Activated CD8-positive, alpha-beta T cell treated with anti-CD3 and anti-CD28 coated beads, Interleukin-2, amount 10 ng/mL, durations not matched to agents 7 days and 5 days (primary cell): Measurements from ENCODE around the gene TMEM126A. TPM values are rescaled to one million over a fixed set of nuclear protein-coding genes. Genes with fewer than 3 reads are reported as not detected.
"Not testable (repeated sequence)": the region's sequence is repeated elsewhere in the genome, so short reads cannot be mapped to it uniquely, and the experiment has no call there.

Source experiments
- ATAC-seq: fragments of 150-1000 bp; cut with Tn5 transposase; one replicate; pipeline ENCODE4 v1.10.0; 2021; ENCODE audit warnings: moderate library complexity
- CTCF ChIA-PET: fragments of 350-600 bp; sonication (Branson Sonifier 250); formaldehyde crosslinking; loops from one replicate; lab custom pipeline; 2021; ENCODE audit warnings: antibody characterized with exemption; lab: Charles Lee
- POLR2A ChIA-PET: fragments of 350-600 bp; sonication (Branson Sonifier 250); formaldehyde crosslinking; loops from one replicate; lab custom pipeline; 2021; ENCODE audit warnings: antibody characterized with exemption; lab: Charles Lee
- DNase-seq: peaks from one replicate; pipeline ENCODE4 v3.0.0-alpha.2; 2020
- H3K27ac Mint-ChIP-seq: one replicate; pipeline ENCODE4 v1.8.0; 2021; ENCODE audit warnings: mild to moderate bottlenecking, mixed read lengths
- H3K27me3 Mint-ChIP-seq: one replicate; pipeline ENCODE4 v1.8.0; 2021; ENCODE audit warnings: low read depth, mixed read lengths
- H3K36me3 Mint-ChIP-seq: one replicate; pipeline ENCODE4 v1.8.0; 2021; ENCODE audit warnings: low read depth, mixed read lengths
- H3K4me1 Mint-ChIP-seq: one replicate; pipeline ENCODE4 v1.8.0; 2021; ENCODE audit warnings: low read depth, mixed read lengths
- H3K4me3 Mint-ChIP-seq: one replicate; pipeline ENCODE4 v1.8.0; 2021; ENCODE audit warnings: mild to moderate bottlenecking, mixed read lengths
- H3K9me3 Mint-ChIP-seq: one replicate; pipeline ENCODE4 v1.8.0; 2022; ENCODE audit warnings: mixed read lengths; ENCODE audit not compliant: insufficient read depth
- total RNA-seq, 2 experiments: library from RNA; stranded (reverse); gene quantifications; one replicate each; pipeline ENCODE4 v1.2.3, GENCODE V29; 2021

TMEM126A gene
- total RNA-seq, 2 experiments from 2014 or later, result 33.7 to 39.8 TPM

- no peak for ATAC-seq
- POLR2A ChIA-PET, result interaction anchor here (3.8 kb wide), 1 partner anchor 11 kb away, joined by 30 read pairs; the partner anchor contains the start of gene TMEM126A
- CTCF ChIA-PET, result interaction anchor here (4.4 kb wide), 1 partner anchor 10 kb away, joined by 26 read pairs; the partner anchor contains the start of gene TMEM126A
- Mint-ChIP-seq H3K4me3 (no peak overlapping the region), H3K36me3 (peaks cover 63% of the 10 kb centered on the region), H3K9me3 (no peaks in the 10 kb centered on the region), H3K4me1 (peaks cover 51% of the 10 kb centered on the region), H3K27ac (no peak overlapping the region), H3K27me3 (no peaks in the 10 kb centered on the region)
- DNase-seq, result no peak
Measured at GRCh38 chr11:85658180-85658579, 10.4 kb downstream of the TMEM126A start.

- H3K4me1 Mint-ChIP-seq, result peaks cover 46% of the 10 kb centered on the region
- peak overlapping the region; percentile 98 for H3K4me3 Mint-ChIP-seq
- H3K9me3 Mint-ChIP-seq, result no peaks in the 10 kb centered on the region
- ATAC-seq (no peak), DNase-seq (no peak)
- peaks cover 58% of the 10 kb centered on the region for H3K36me3 Mint-ChIP-seq
- ChIA-PET POLR2A (interaction anchor here (0.8 kb wide), 2 partner anchors 13 to 33 kb away, joined by 3 read pairs; no protein-coding TSS in a partner anchor), CTCF (interaction anchor here (1.1 to 4.4 kb wide), 3 partner anchors 14 to 164 kb away, joined by 3 to 26 read pairs (median 3); partner anchors contain the start of gene TMEM126A)
- no peak overlapping the region for H3K27ac Mint-ChIP-seq
- no peaks in the 10 kb centered on the region for H3K27me3 Mint-ChIP-seq
Measured at GRCh38 chr11:85661972-85662664, 14.4 kb downstream of the TMEM126A start.

- ATAC-seq (peak; percentile 8), DNase-seq (peak; percentile 38)
- Mint-ChIP-seq H3K27ac (peak overlapping the region; percentile 96), H3K4me1 (peaks cover 44% of the 10 kb centered on the region), H3K9me3 (no peaks in the 10 kb centered on the region), H3K27me3 (no peaks in the 10 kb centered on the region), H3K4me3 (peak overlapping the region; percentile 98), H3K36me3 (peaks cover 55% of the 10 kb centered on the region)
- ChIA-PET POLR2A (interaction anchor here (0.9 to 2.9 kb wide), 17 partner anchors 10 to 192 kb away, joined by 3 to 41 read pairs (median 4); partner anchors contain the start of genes CCDC83, DLG2, SYTL2 and TMEM126A), CTCF (interaction anchor here (1.1 to 2.6 kb wide), 5 partner anchors 13 to 192 kb away, joined by 3 to 20 read pairs (median 6); partner anchors contain the start of genes CCDC83 and TMEM126A)
Measured at GRCh38 chr11:85663080-85663752, 15.4 kb downstream of the TMEM126A start.

GRCh38 chr11:85663753-85664614 is 16.2 kb downstream of the TMEM126A start:
- ChIA-PET POLR2A (interaction anchor here (0.9 to 2.9 kb wide), 19 partner anchors 10 to 163 kb away, joined by 3 to 41 read pairs (median 4); partner anchors contain the start of genes DLG2, SYTL2, TMEM126A and TMEM126B), CTCF (interaction anchor here (1.4 to 2.6 kb wide), 4 partner anchors 14 to 191 kb away, joined by 4 to 20 read pairs (median 7); partner anchors contain the start of genes CCDC83 and TMEM126A)
- Mint-ChIP-seq H3K36me3 (peaks cover 48% of the 10 kb centered on the region), H3K27ac (peak overlapping the region; percentile 96), H3K4me1 (peaks cover 38% of the 10 kb centered on the region), H3K27me3 (no peaks in the 10 kb centered on the region), H3K4me3 (peak overlapping the region; percentile 98), H3K9me3 (no peaks in the 10 kb centered on the region)
- peak; percentile 85 for ATAC-seq
- peak; percentile 93 for DNase-seq

GRCh38 chr11:85664615-85665481 is 17.1 kb downstream of the TMEM126A start, which contains the start of gene CREBZF:
Gene CREBZF, minus strand, starts transcription at chr11:85665129. Its CDS starts 254 bp downstream, at chr11:85664875.
- DNase-seq (peak; percentile 94), ATAC-seq (peak; percentile 67)
- Mint-ChIP-seq H3K9me3 (no peaks in the 10 kb centered on the region), H3K27me3 (no peaks in the 10 kb centered on the region), H3K36me3 (peaks cover 41% of the 10 kb centered on the region), H3K4me3 (peak within 1 kb of the TSS; percentile 98), H3K4me1 (peaks cover 31% of the 10 kb centered on the region), H3K27ac (peak within 1 kb of the TSS; percentile 96)
- ChIA-PET POLR2A (interaction anchor here (0.6 to 2.9 kb wide), 19 partner anchors 9 to 1148 kb away, joined by 3 to 41 read pairs (median 5); partner anchors contain the start of genes CCDC83, CCDC89, DLG2 and TMEM126A), CTCF (interaction anchor here (2.5 to 2.6 kb wide), 2 partner anchors 17 to 190 kb away, joined by 6 to 20 read pairs; partner anchors contain the start of genes CCDC83 and TMEM126A)

- ATAC-seq (no peak), DNase-seq (no peak)
- POLR2A ChIA-PET, result interaction anchor here (1.0 kb wide), 1 partner anchor 18 kb away, joined by 7 read pairs; the partner anchor contains the start of gene TMEM126A
- H3K4me1 Mint-ChIP-seq, result peaks cover 23% of the 10 kb centered on the region
- H3K36me3 Mint-ChIP-seq, result peaks cover 32% of the 10 kb centered on the region
- H3K27ac Mint-ChIP-seq, result peak overlapping the region; percentile 96
- no peaks in the 10 kb centered on the region for H3K9me3 Mint-ChIP-seq
- no peaks in the 10 kb centered on the region for H3K27me3 Mint-ChIP-seq
- CTCF ChIA-PET, result interaction anchor here (1.0 kb wide), 1 partner anchor 32 kb away, joined by 3 read pairs; no protein-coding TSS in a partner anchor
- H3K4me3 Mint-ChIP-seq, result peak overlapping the region; percentile 38
Measured at GRCh38 chr11:85665733-85666132, 18.0 kb downstream of the TMEM126A start.

- H3K27me3 Mint-ChIP-seq, result no peaks in the 10 kb centered on the region
- ATAC-seq (no peak), DNase-seq (no peak)
- H3K9me3 Mint-ChIP-seq, result no peaks in the 10 kb centered on the region
- H3K4me1 Mint-ChIP-seq, result peaks cover 14% of the 10 kb centered on the region
- H3K4me3 Mint-ChIP-seq, result no peak overlapping the region
- no peak overlapping the region for H3K27ac Mint-ChIP-seq
- H3K36me3 Mint-ChIP-seq, result peaks cover 24% of the 10 kb centered on the region
- ChIA-PET POLR2A (interaction anchor here (1.0 kb wide), 1 partner anchor 19 kb away, joined by 7 read pairs; the partner anchor contains the start of gene TMEM126A), CTCF (interaction anchor here (1.0 kb wide), 1 partner anchor 31 kb away, joined by 3 read pairs; no protein-coding TSS in a partner anchor)
Measured at GRCh38 chr11:85666687-85667086, 18.9 kb downstream of the TMEM126A start.

- Mint-ChIP-seq H3K4me3 (no peak overlapping the region), H3K27me3 (no peaks in the 10 kb centered on the region), H3K27ac (no peak overlapping the region), H3K9me3 (no peaks in the 10 kb centered on the region), H3K4me1 (peaks cover 15% of the 10 kb centered on the region), H3K36me3 (peaks cover 13% of the 10 kb centered on the region)
- ChIA-PET CTCF (interaction anchor here (0.7 to 0.8 kb wide), 2 partner anchors 10 to 31 kb away, joined by 3 read pairs; no protein-coding TSS in a partner anchor), POLR2A (no interaction called here)
- ATAC-seq (no peak), DNase-seq (no peak)
Measured at GRCh38 chr11:85668157-85668556, 20.4 kb downstream of the TMEM126A start.

GRCh38 chr11:85670949-85671663 is 23.3 kb downstream of the TMEM126A start:
- H3K27me3 Mint-ChIP-seq, H3K9me3 Mint-ChIP-seq, H3K4me3 Mint-ChIP-seq, H3K27ac Mint-ChIP-seq, ATAC-seq, CTCF ChIA-PET, DNase-seq, H3K36me3 Mint-ChIP-seq: not testable (repeated sequence)
- H3K4me1 Mint-ChIP-seq, result peaks cover 13% of the 10 kb centered on the region
- POLR2A ChIA-PET, result interaction anchor here (1.2 kb wide), 1 partner anchor 23 kb away, joined by 3 read pairs; the partner anchor contains the start of gene TMEM126A
